Epithelial cell of prostate (primary cell): ENCODE data around the gene PPP6R3.
"Not testable (repeated sequence)": the region's sequence is repeated elsewhere in the genome, so short reads cannot be mapped to it uniquely, and the experiment has no call there.

Experiments
- DNase-seq: peaks from one replicate; pipeline ENCODE4 v3.0.0-alpha.2; 2011; ENCODE audit warnings: low read depth, low spot score
- H3K27ac ChIP-seq: fragments of 450-650 bp; 2 replicates; pipeline ENCODE4 v1.5.1; 2017; ENCODE audit warnings: mild to moderate bottlenecking

The PPP6R3 gene

GRCh38 chr11:68455485-68455884, 5.1 kb upstream of the PPP6R3 start:
- H3K27ac ChIP-seq, result no peak overlapping the region
- no peak for DNase-seq

GRCh38 chr11:68457216-68457897, 3.2 kb upstream of the PPP6R3 start:
- DNase-seq, result no peak
- no peak overlapping the region for H3K27ac ChIP-seq

- DNase-seq, result no peak
- H3K27ac ChIP-seq, result no peak overlapping the region
Observed at GRCh38 chr11:68457898-68458249, 2.7 kb upstream of the PPP6R3 start.

GRCh38 chr11:68458340-68458739, 2.2 kb upstream of the PPP6R3 start:
- not testable (repeated sequence) for DNase-seq

GRCh38 chr11:68459886-68460740, 439 bp upstream of the PPP6R3 start:
- H3K27ac ChIP-seq, result peak overlapping the region; percentile 77
- peak; percentile 91 for DNase-seq

More at GRCh38 chr11:68458340-68458739, 2.2 kb upstream of the PPP6R3 start:
- not testable (repeated sequence) for H3K27ac ChIP-seq

GRCh38 chr11:68461575-68461917, 994 bp downstream of the PPP6R3 start:
- DNase-seq, result no peak

GRCh38 chr11:68463714-68464113, 3.2 kb downstream of the PPP6R3 start:
- no peak overlapping the region for H3K27ac ChIP-seq
- no peak for DNase-seq

More at GRCh38 chr11:68461575-68461917, 994 bp downstream of the PPP6R3 start:
- peak overlapping the region; percentile 77 for H3K27ac ChIP-seq

- no peak overlapping the region for H3K27ac ChIP-seq
- DNase-seq, result no peak
Observed at GRCh38 chr11:68467201-68467834, 6.8 kb downstream of the PPP6R3 start.

- no peak overlapping the region for H3K27ac ChIP-seq
- no peak for DNase-seq
Observed at GRCh38 chr11:68468217-68468828, 7.8 kb downstream of the PPP6R3 start.

- no peak for DNase-seq
- H3K27ac ChIP-seq, result no peak overlapping the region
Observed at GRCh38 chr11:68469122-68469521, 8.6 kb downstream of the PPP6R3 start.

GRCh38 chr11:68469642-68470041, 9.1 kb downstream of the PPP6R3 start:
- no peak for DNase-seq
- H3K27ac ChIP-seq, result no peak overlapping the region

- H3K27ac ChIP-seq, result no peak overlapping the region
- DNase-seq, result no peak
Observed at GRCh38 chr11:68470304-68470811, 9.8 kb downstream of the PPP6R3 start.

GRCh38 chr11:68471360-68472340, 11.1 kb downstream of the PPP6R3 start:
- no peak for DNase-seq
- peak overlapping the region; percentile 32 for H3K27ac ChIP-seq

GRCh38 chr11:68472778-68473177, 12.2 kb downstream of the PPP6R3 start:
- no peak for DNase-seq
- no peak overlapping the region for H3K27ac ChIP-seq

GRCh38 chr11:68473693-68474092, 13.1 kb downstream of the PPP6R3 start:
- no peak overlapping the region for H3K27ac ChIP-seq
- no peak for DNase-seq

GRCh38 chr11:68475626-68476025, 15.1 kb downstream of the PPP6R3 start:
- not testable (repeated sequence) for H3K27ac ChIP-seq, DNase-seq

GRCh38 chr11:68479390-68479789, 18.8 kb downstream of the PPP6R3 start:
- no peak overlapping the region for H3K27ac ChIP-seq
- no peak for DNase-seq

GRCh38 chr11:68480193-68480592, 19.6 kb downstream of the PPP6R3 start:
- no peak for DNase-seq
- H3K27ac ChIP-seq, result no peak overlapping the region

GRCh38 chr11:68480852-68481510, 20.4 kb downstream of the PPP6R3 start:
- H3K27ac ChIP-seq, result no peak overlapping the region
- DNase-seq, result no peak
